ENCODE results near the gene ERN1.

ERN1 gene

DNA sequence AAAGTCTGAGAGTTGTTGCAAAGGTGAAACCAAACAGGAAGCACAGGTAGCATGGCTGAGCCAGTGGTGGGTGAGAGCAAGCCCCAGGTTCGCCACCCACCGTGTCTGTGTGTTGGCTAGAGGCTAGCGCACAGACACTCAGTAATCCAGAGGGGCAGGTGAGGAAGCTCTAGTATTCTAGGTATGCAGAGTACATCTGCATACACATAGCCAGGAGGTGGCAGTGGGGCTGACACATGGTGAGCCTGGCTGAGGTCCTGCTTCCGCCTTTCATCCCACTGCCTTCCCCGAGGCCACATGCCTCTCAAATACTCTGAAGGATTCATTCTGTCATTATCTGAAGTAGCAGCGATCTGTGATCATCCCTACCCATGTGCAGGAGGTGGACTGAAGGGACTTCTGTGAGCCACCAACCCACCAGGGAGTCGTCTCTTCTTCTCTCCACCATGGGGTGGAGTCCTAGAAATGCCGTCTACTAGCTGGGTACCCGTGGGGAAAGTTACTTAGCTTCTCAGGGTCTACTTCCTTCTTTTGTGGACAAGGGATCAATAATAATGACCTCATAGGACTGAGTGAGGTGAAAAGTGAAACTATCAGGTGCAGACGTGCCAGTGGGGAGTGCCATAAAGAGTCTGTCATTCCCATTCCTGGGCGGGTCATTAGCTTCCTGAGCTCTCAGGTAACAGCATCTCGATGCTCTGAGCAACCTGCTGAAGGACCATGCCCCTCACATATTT is 73.5 kb downstream of the ERN1 start:
- no peaks in the 10 kb centered on the region for H3K27me3 ChIP-seq (replicated peaks)
- H3K27ac ChIP-seq: no peak overlapping the region
- TF ChIP-seq, protein P1, sequence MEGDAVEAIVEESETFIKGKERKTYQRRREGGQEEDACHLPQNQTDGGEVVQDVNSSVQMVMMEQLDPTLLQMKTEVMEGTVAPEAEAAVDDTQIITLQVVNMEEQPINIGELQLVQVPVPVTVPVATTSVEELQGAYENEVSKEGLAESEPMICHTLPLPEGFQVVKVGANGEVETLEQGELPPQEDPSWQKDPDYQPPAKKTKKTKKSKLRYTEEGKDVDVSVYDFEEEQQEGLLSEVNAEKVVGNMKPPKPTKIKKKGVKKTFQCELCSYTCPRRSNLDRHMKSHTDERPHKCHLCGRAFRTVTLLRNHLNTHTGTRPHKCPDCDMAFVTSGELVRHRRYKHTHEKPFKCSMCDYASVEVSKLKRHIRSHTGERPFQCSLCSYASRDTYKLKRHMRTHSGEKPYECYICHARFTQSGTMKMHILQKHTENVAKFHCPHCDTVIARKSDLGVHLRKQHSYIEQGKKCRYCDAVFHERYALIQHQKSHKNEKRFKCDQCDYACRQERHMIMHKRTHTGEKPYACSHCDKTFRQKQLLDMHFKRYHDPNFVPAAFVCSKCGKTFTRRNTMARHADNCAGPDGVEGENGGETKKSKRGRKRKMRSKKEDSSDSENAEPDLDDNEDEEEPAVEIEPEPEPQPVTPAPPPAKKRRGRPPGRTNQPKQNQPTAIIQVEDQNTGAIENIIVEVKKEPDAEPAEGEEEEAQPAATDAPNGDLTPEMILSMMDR (IDR thresholded peaks at IDR 0.05; ENCODE audit: low read depth, low read length, missing control alignments): no peak
- H3K4me3 ChIP-seq (ENCODE audit: low read depth, low read length): no peak overlapping the region
- in situ Hi-C loops (cut with HindIII; ENCODE audit: low pct_ligation_motif_present, low sequenced_read_pairs): no loop called here
- no peak for DNase-seq
- peaks cover 15% of the 10 kb centered on the region for H3K36me3 ChIP-seq (replicated peaks)

DNA sequence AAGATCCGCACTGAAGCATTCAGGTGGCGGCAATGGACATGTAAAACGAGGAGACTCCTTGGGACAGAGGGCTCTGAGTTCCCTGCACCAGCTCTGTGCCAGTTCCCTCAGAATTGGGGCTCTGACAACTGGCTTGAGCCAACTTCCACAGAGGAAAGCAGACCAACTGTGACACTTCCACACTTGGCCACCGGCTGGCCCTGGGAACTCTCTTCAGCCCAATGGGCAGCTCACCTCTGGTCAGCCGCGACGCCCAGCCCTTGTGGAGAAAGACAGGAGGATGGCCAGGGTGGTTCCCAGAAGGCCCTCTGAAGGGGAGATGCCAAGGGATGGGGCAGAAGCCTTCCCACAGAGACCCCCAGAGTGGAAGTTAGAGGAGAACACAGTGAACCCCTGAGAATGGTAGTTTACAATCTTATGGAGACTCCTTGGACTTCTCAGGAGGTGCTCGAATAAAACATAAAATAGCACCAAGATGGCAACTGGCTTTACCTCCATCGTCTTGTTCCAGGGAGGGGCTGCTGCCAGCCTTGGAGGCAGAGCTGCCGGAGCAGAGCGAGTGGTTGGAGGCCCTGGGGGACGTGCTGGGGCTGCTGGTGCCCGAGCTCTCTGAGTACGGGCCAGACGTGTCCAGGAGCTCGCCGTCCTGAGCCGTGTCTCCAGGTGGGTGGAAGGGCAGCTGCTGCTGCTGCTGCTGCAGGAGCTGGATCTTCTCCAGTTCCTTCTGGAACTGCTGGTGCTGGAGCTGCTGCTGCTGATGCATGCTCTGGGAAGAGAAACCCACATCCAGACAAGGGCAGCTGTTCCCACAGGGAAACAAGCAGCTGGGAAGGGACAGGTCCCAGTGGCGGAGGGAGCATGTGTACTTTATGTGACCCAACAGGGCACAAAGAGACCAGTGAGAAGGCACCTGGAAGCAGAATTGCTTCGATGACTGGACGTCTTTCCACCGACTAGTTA is 74.5 kb downstream of the ERN1 start:
- TF ChIP-seq, protein P1 (IDR thresholded peaks at IDR 0.05; ENCODE audit: low read depth, low read length, missing control alignments): peak; percentile 12
- H3K27me3 ChIP-seq (replicated peaks): no peaks in the 10 kb centered on the region
- no peak for DNase-seq
- H3K36me3 ChIP-seq (replicated peaks): peaks cover 15% of the 10 kb centered on the region
- H3K4me3 ChIP-seq (ENCODE audit: low read depth, low read length): no peak overlapping the region
- in situ Hi-C loops (cut with HindIII; ENCODE audit: low pct_ligation_motif_present, low sequenced_read_pairs): no loop called here
- H3K27ac ChIP-seq: no peak overlapping the region

DNA sequence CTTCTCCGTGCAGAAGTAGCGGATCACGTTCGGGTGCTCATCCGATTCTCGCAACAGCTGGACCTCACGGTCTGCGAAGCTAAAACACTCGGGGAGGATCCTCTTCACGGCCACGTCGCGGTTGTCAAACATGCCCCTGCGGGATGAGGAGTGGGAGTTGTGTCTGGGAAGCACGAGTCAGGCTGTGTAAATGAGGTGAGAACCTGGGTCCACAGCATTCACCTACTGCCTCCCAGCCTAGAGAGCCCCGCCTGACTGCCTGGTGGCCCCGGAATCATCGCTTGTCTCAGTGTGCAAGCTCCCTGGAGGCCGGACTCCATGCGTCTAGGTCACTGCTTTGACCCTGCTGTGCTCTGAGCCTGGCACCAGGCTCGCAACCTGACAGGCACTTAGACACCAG is 75.6 kb downstream of the ERN1 start:
- TF ChIP-seq, protein P1 (IDR thresholded peaks at IDR 0.05; ENCODE audit: low read depth, low read length, missing control alignments): no peak
- Histone ChIP-seq H3K27me3 (replicated peaks) (no peaks in the 10 kb centered on the region), H3K36me3 (replicated peaks) (peaks cover 15% of the 10 kb centered on the region), H3K4me3 (ENCODE audit: low read depth, low read length) (no peak overlapping the region), H3K27ac (no peak overlapping the region)
- in situ Hi-C loops (cut with HindIII; ENCODE audit: low pct_ligation_motif_present, low sequenced_read_pairs): no loop called here
- no peak for DNase-seq

DNA sequence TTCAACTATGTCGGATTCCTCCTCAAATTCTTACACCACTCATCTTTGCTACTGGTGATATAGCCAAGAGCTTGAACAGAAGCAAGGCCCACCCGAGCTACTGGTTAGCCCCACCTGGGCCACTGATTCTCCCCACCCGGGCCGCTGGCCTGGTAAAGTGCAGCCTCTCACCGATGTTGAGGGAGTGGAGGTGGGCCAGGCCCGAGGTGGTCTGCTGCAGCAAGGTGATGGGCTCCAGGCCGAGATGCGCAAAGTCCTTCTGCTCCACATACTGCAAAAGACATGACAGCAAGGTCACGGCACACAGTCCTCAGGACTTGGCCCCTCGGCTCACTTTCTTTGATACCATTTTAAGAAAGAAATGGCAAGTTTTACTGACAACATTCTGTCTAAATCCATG is 76.8 kb downstream of the ERN1 start:
- DNase-seq: no peak
- TF ChIP-seq, protein P1 (IDR thresholded peaks at IDR 0.05; ENCODE audit: low read depth, low read length, missing control alignments): no peak
- in situ Hi-C loops (cut with HindIII; ENCODE audit: low pct_ligation_motif_present, low sequenced_read_pairs): no loop called here
- no peak overlapping the region for H3K27ac ChIP-seq
- H3K27me3 ChIP-seq (replicated peaks): no peaks in the 10 kb centered on the region
- peaks cover 15% of the 10 kb centered on the region for H3K36me3 ChIP-seq (replicated peaks)
- no peak overlapping the region for H3K4me3 ChIP-seq (ENCODE audit: low read depth, low read length)

DNA sequence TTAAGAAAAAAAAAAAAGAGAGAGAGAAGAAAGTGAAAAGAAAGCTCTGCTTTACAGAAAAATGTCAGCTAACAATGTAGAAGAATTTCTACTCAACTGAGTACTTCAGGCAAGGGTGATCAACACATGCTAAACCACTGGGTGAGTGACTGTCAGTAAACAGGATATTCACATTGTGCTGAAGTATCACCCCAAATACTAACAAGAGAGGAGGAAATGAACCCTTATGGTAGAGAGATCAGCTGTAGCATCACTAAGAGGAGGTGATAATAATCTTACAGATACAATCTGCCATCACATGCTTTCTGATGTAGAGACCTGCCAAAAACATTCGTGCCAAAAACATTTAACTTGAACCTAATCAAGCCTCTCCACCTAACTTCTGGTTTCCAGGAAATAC is 78.8 kb downstream of the ERN1 start:
- TF ChIP-seq, protein P1 (IDR thresholded peaks at IDR 0.05; ENCODE audit: low read depth, low read length, missing control alignments): no peak
- no peak overlapping the region for H3K4me3 ChIP-seq (ENCODE audit: low read depth, low read length)
- no peaks in the 10 kb centered on the region for H3K27me3 ChIP-seq (replicated peaks)
- H3K36me3 ChIP-seq (replicated peaks): peaks cover 13% of the 10 kb centered on the region
- no peak overlapping the region for H3K27ac ChIP-seq
- in situ Hi-C loops (cut with HindIII; ENCODE audit: low pct_ligation_motif_present, low sequenced_read_pairs): no loop called here
- no peak for DNase-seq

All from brain microvascular endothelial cell (primary cell).